ENCODE measurements around the gene NPR1. TPM values are rescaled to one million over a fixed set of nuclear protein-coding genes. Genes with fewer than 3 reads are reported as not detected.
"Not testable (repeated sequence)": the region's sequence is repeated elsewhere in the genome, so short reads cannot be mapped to it uniquely, and the experiment has no call there.

Gene NPR1
- total and polyA plus RNA-seq, 2 experiments from 2014 or later = 3.7 to 9.0 TPM

- peaks cover 68% of the 10 kb centered on the region for H3F3A ChIP-seq (replicated peaks; ENCODE audit: low read depth)
- no peak overlapping the region for H3K27ac Mint-ChIP-seq
- H3K36me3 Mint-ChIP-seq (ENCODE audit: low read depth) = peaks cover 80% of the 10 kb centered on the region
- no peak overlapping the region for H2AFZ ChIP-seq
- no peaks in the 10 kb centered on the region; the same call in 2 of the 3 replicates for H3K9me3 Mint-ChIP-seq
- peaks cover 34% of the 10 kb centered on the region for H3K79me2 ChIP-seq (replicated peaks; ENCODE audit: insufficient read depth)
- H3K4me1 Mint-ChIP-seq = peaks cover 12% of the 10 kb centered on the region; the same call in 2 of the 3 replicates
- H3K4me2 ChIP-seq = no peak overlapping the region
- TF ChIP-seq STAT1 (IDR thresholded peaks at IDR 0.05; ENCODE audit: unreplicated experiment) (no peak), EZH2 (IDR thresholded peaks at IDR 0.05; ENCODE audit: low read depth, unreplicated experiment) (no peak), REST (IDR thresholded peaks at IDR 0.05; ENCODE audit: unreplicated experiment) (no peak), POLR2AphosphoS5 (IDR thresholded peaks at IDR 0.05; ENCODE audit: low read depth) (no peak), ETS1 (IDR thresholded peaks at IDR 0.05) (no peak), CTCF (conservative IDR thresholded peaks at IDR 0.05; ENCODE audit: low read depth in 2 of 2) (no peak)
- H3K27me3 ChIP-seq (ENCODE audit: insufficient read depth) = no peaks in the 10 kb centered on the region
- H3K4me1 ChIP-seq (ENCODE audit: insufficient read depth) = peaks cover 4% of the 10 kb centered on the region; the same call in 1 of the 2 replicates
- no peak overlapping the region for H3K4me3 Mint-ChIP-seq
- H3K9me2 ChIP-seq (ENCODE audit: insufficient read depth) = no peaks in the 10 kb centered on the region
- H3K4me3 ChIP-seq = no peak overlapping the region
- H3K27me3 Mint-ChIP-seq (ENCODE audit: insufficient read depth, low read depth, poor library complexity) = peaks cover 3% of the 10 kb centered on the region
- peaks cover 73% of the 10 kb centered on the region for H3K36me3 ChIP-seq (ENCODE audit: insufficient read depth)
- no peak overlapping the region for H3K27ac ChIP-seq (ENCODE audit: low read depth)
- ATAC-seq (no peak), DNase-seq (ENCODE audit: low spot score) (no peak)
- peaks cover 21% of the 10 kb centered on the region for H4K20me1 ChIP-seq (replicated peaks; ENCODE audit: insufficient read depth)
Measured at GRCh38 chr1:153667439-153667838, 11.0 kb upstream of the NPR1 start.

GRCh38 chr1:153668672-153669071, 9.8 kb upstream of the NPR1 start:
- H3K79me2 ChIP-seq (replicated peaks; ENCODE audit: insufficient read depth) = peaks cover 34% of the 10 kb centered on the region
- not testable (repeated sequence) for DNase-seq (ENCODE audit: low spot score); ATAC-seq; H3K9me3 Mint-ChIP-seq; H3K4me3 ChIP-seq; H3K4me1 ChIP-seq (ENCODE audit: insufficient read depth); H3K27ac Mint-ChIP-seq; H3K4me2 ChIP-seq; H3K27me3 Mint-ChIP-seq (ENCODE audit: insufficient read depth, low read depth, poor library complexity); H3K9me2 ChIP-seq (ENCODE audit: insufficient read depth); H3K27ac ChIP-seq (ENCODE audit: low read depth); H3K4me3 Mint-ChIP-seq; H3K27me3 ChIP-seq (ENCODE audit: insufficient read depth); H2AFZ ChIP-seq
- peaks cover 21% of the 10 kb centered on the region for H4K20me1 ChIP-seq (replicated peaks; ENCODE audit: insufficient read depth)
- H3K36me3 Mint-ChIP-seq (ENCODE audit: low read depth) = peaks cover 67% of the 10 kb centered on the region
- peaks cover 60% of the 10 kb centered on the region for H3K36me3 ChIP-seq (ENCODE audit: insufficient read depth)
- H3F3A ChIP-seq (replicated peaks; ENCODE audit: low read depth) = peaks cover 58% of the 10 kb centered on the region
- peaks cover 12% of the 10 kb centered on the region; the same call in 2 of the 3 replicates for H3K4me1 Mint-ChIP-seq

Data from GM23338 (cell line).